HepG2 (cell line): ENCODE measurements around the gene NSMCE4A. TPM values are rescaled to one million over a fixed set of nuclear protein-coding genes. Genes with fewer than 3 reads are reported as not detected.

Experiments used
- ATAC-seq: fragments of 200-7000 bp; cut with Tn5 transposase; 3 replicates; pipeline ENCODE4 v1.9.1; 2020; ENCODE audit warnings: mild to moderate bottlenecking, moderate library complexity
- BruUV-seq: library from RNA; stranded (reverse); fragments of 400-500 nt; replicated peaks from 2 replicates; lab custom pipeline; 2021; lab: Mats Ljungman, UMichigan
- CTCF ChIA-PET: fragments of 300-600 bp; formaldehyde crosslinking; extraction: SDS; loops from one replicate; lab custom pipeline; 2021; ENCODE audit warnings: low total read pairs, inconsistent platforms, low intra/inter-chr PET ratio; lab: Yijun Ruan, JAX
- POLR2A ChIA-PET: fragments of 350-600 bp; sonication (Branson Sonifier 250); formaldehyde crosslinking; loops from one replicate; lab custom pipeline; 2020; ENCODE audit warnings: antibody characterized with exemption, inconsistent platforms; lab: Yijun Ruan, JAX
- DNase-seq: peaks from one replicate; pipeline ENCODE4 v3.0.0-alpha.2; 2015; ENCODE audit warnings: low spot score
- FAIRE-seq: peaks from 3 replicates; lab custom pipeline; 2011; peaks lifted over from hg19 to GRCh38; lab: Jason Lieb, UNC
- H2AFZ ChIP-seq: one replicate; pipeline ENCODE4 v1.6.1; 2011; ENCODE audit warnings: low read length, inconsistent platforms
- H3K27ac ChIP-seq: fragments of 300-600 bp; 3 replicates; pipeline ENCODE4 v1.8.0; 2011; ENCODE audit warnings: mixed run types, mild to moderate bottlenecking, mixed read lengths, low read length, inconsistent platforms; ENCODE audit not compliant: insufficient read depth; ENCODE audit errors: extremely low read length
- H3K27me3 ChIP-seq, 2 experiments: fragments of 200-600 bp in 1 of 2; 2 replicates in 1 of 2; 3 replicates in 1 of 2; pipeline versions ENCODE4 v1.6.0 to v1.8.0; 2011; ENCODE audit warnings: low read length in 2 of 2, mild to moderate bottlenecking in 2 of 2, moderate library complexity in 2 of 2, inconsistent platforms in 1 of 2; ENCODE audit not compliant: insufficient read depth in 2 of 2, control insufficient read depth in 1 of 2
- H3K36me3 ChIP-seq, 2 experiments: fragments of 200-600 bp in 1 of 2; replicated peaks in 1 of 2; 2 replicates in 1 of 2; 3 replicates in 1 of 2; pipeline versions ENCODE4 v1.5.1 to v1.8.0; 2011; ENCODE audit warnings: low read length in 2 of 2, inconsistent platforms in 1 of 2; ENCODE audit not compliant: insufficient read depth in 2 of 2, control insufficient read depth in 1 of 2
- H3K4me1 ChIP-seq: 2 replicates; pipeline ENCODE4 v1.5.1; 2012; ENCODE audit warnings: low read length, inconsistent platforms; ENCODE audit not compliant: insufficient read depth
- H3K4me2 ChIP-seq: 2 replicates; pipeline ENCODE4 v1.6.0; 2011; ENCODE audit warnings: low read depth, low read length, inconsistent platforms
- H3K4me3 ChIP-seq, 3 experiments: fragments of 200-600 bp in 1 of 3; sonication (generic), shearing (Covaris generic) in 1 of 3; replicated peaks in 1 of 3; 2 replicates each; pipeline ENCODE4 v1.5.1; 2011 to 2016; ENCODE audit warnings: low read length in 3 of 3, inconsistent platforms in 2 of 3, low read depth in 2 of 3, mild to moderate bottlenecking in 2 of 3, control low read depth in 1 of 3, mixed read lengths in 1 of 3; ENCODE audit not compliant: insufficient read depth in 1 of 3
- H3K79me2 ChIP-seq: one replicate; pipeline ENCODE4 v1.6.1; 2011; ENCODE audit warnings: low read length, inconsistent platforms; ENCODE audit not compliant: insufficient read depth
- H3K9ac ChIP-seq: 2 replicates; pipeline ENCODE4 v1.6.0; 2011; ENCODE audit warnings: mild to moderate bottlenecking, low read depth, low read length, inconsistent platforms; ENCODE audit not compliant: insufficient read depth
- H3K9me3 ChIP-seq: 2 replicates; pipeline ENCODE4 v1.5.1; 2012; ENCODE audit warnings: mild to moderate bottlenecking, low read length
- H4K20me1 ChIP-seq: 2 replicates; pipeline ENCODE4 v1.6.0; 2011; ENCODE audit warnings: inconsistent platforms, mild to moderate bottlenecking, low read length, moderate library complexity; ENCODE audit not compliant: insufficient read depth
- CBFB ChIP-seq: sonication (generic); formaldehyde crosslinking; IDR thresholded peaks from 2 replicates; pipeline ENCODE4 v1.4.0; 2020; ENCODE audit warnings: missing genetic modification reagents
- HDAC2 ChIP-seq: sonication (generic); formaldehyde crosslinking; IDR thresholded peaks from 2 replicates; pipeline ENCODE4 v1.4.0; 2020; ENCODE audit warnings: missing genetic modification reagents
- HNF4A ChIP-seq: sonication (generic); formaldehyde crosslinking; IDR thresholded peaks from 2 replicates; pipeline ENCODE4 v1.4.0; 2020; ENCODE audit warnings: missing genetic modification reagents
- HNF4G ChIP-seq, 2 experiments: sonication (generic) in 1 of 2; formaldehyde crosslinking in 1 of 2; IDR thresholded peaks; 2 replicates each; pipeline versions ENCODE4 v1.4.0 to v1.6.1; 2011 to 2020; ENCODE audit warnings: borderline replicate concordance in 2 of 2, low read depth in 2 of 2, mild to moderate bottlenecking in 2 of 2, low read length in 1 of 2, missing genetic modification reagents in 1 of 2, moderate library complexity in 1 of 2
- IKZF4 ChIP-seq: sonication (generic); formaldehyde crosslinking; IDR thresholded peaks from 2 replicates; pipeline ENCODE4 v1.5.1; 2020; ENCODE audit warnings: borderline replicate concordance, mild to moderate bottlenecking, low read depth, missing genetic modification reagents; ENCODE audit errors: not compliant biosample characterization
- PAXIP1 ChIP-seq: sonication (generic); formaldehyde crosslinking; conservative IDR thresholded peaks from 2 replicates; pipeline ENCODE4 v1.4.0; 2020; ENCODE audit warnings: mild to moderate bottlenecking, missing genetic modification reagents, moderate library complexity
- UBTF ChIP-seq: sonication (generic); formaldehyde crosslinking; IDR thresholded peaks from 2 replicates; pipeline ENCODE4 v1.4.0; 2020; ENCODE audit warnings: mild to moderate bottlenecking, missing genetic modification reagents
- ZFX ChIP-seq: sonication (generic); formaldehyde crosslinking; IDR thresholded peaks from 2 replicates; pipeline ENCODE4 v1.4.0; 2020; ENCODE audit warnings: mild to moderate bottlenecking, low read depth, missing genetic modification reagents, moderate library complexity
- ZMYM4 ChIP-seq: sonication (generic); formaldehyde crosslinking; IDR thresholded peaks from 2 replicates; pipeline ENCODE4 v1.8.1; 2023; ENCODE audit warnings: mild to moderate bottlenecking, missing genetic modification reagents
- ZNF383 ChIP-seq: sonication (generic); formaldehyde crosslinking; IDR thresholded peaks from 2 replicates; pipeline ENCODE4 v1.4.0; 2020; ENCODE audit warnings: missing genetic modification reagents, mild to moderate bottlenecking, borderline replicate concordance
- WGBS: methylation state at CpG from one replicate; pipeline ENCODE4 v1.1.6; 2017; ENCODE audit warnings: low lambda C conversion rate; 5-methylcytosine and 5-hydroxymethylcytosine counted together
- in situ Hi-C: cut with HindIII; loops from 2 replicates; pipeline ENCODE4 v1.10.0; 2017; ENCODE audit warnings: low pct_unique_long_range_greater_than_20kb; ENCODE audit not compliant: extremely low pct_ligation_motif_present
- intact Hi-C: fragments of 100-400 bp; cut with micrococcal nuclease; formaldehyde crosslinking; loops from one replicate; pipeline ENCODE4 v1.10.0; 2022; ENCODE audit not compliant: unreplicated experiment
- polyA plus RNA-seq, 8 experiments: library from polyadenylated mRNA; depleted of rRNA in 3 of 8; stranded (reverse) in 7 of 8; unstranded in 1 of 8; fragments of >200 nt; fragmentation: Illumina TruSeq in 4 of 8; extraction: Trizol in 4 of 8; gene quantifications; 2 replicates each; pipeline versions ENCODE4 v1.2.1 to v1.2.3, GENCODE V29; 2011 to 2016; ENCODE audit warnings: low read depth in 4 of 8, missing spikeins in 1 of 8, mixed read lengths in 1 of 8; ENCODE audit not compliant: insufficient read depth in 1 of 8
- total RNA-seq, 5 experiments: library from RNA; depleted of rRNA; stranded (reverse); fragments of >200 nt; fragmentation: Illumina TruSeq; extraction: Trizol; gene quantifications; 2 replicates each; pipeline ENCODE4 v1.2.3, GENCODE V29; 2016; ENCODE audit warnings: low read depth in 1 of 5

NSMCE4A gene
- total and polyA plus RNA-seq, 2 of the 13 experiments (the other 11 are each of a cell fraction or from before 2014, with no cell fraction given) = 61.1 to 91.6 TPM

GRCh38 chr10:121983852-121984251 lies 8.8 kb upstream of the NSMCE4A start:
- Histone ChIP-seq H3K9ac (no peak overlapping the region), H3K36me3 (no peaks in the 10 kb centered on the region), H3K4me3 (no peak overlapping the region), H3K27ac (no peak overlapping the region), H2AFZ (no peak overlapping the region), H3K79me2 (no peaks in the 10 kb centered on the region), H3K9me3 (peaks cover 10% of the 10 kb centered on the region), H3K4me1 (peaks cover 25% of the 10 kb centered on the region), H3K27me3 (no peaks in the 10 kb centered on the region), H4K20me1 (no peaks in the 10 kb centered on the region), H3K4me2 (peak overlapping the region; percentile 45; the same call in 1 of the 2 replicates)
- in situ Hi-C loops = no loop called here
- POLR2A ChIA-PET = no interaction called here
- intact Hi-C loops = no loop called here
- DNase-seq = no peak
- FAIRE-seq = no peak
- CTCF ChIA-PET = no interaction called here
- TF ChIP-seq HDAC2 (peak; percentile 23; the same call in 1 of the 2 replicates), UBTF (CRISPR knock-in tag) (peak; percentile 35; the same call in 1 of the 2 replicates), HNF4A (CRISPR knock-in tag) (peak; percentile 90), CBFB (CRISPR knock-in tag) (no peak), HNF4G (IDR thresholded peaks at IDR 0.05; ENCODE audit: borderline replicate concordance, low read depth, low read length) (peak; percentile 49; the same call in 1 of the 2 replicates), HNF4G (CRISPR knock-in tag; IDR thresholded peaks at IDR 0.05; ENCODE audit: borderline replicate concordance, low read depth) (no peak), IKZF4 (no peak), ZFX (peak; percentile 23; the same call in 1 of the 2 replicates), ZNF383 (no peak), PAXIP1 (CRISPR knock-in tag) (0 out of 2 replicates have a peak, but pooled peaks have one; percentile 16), ZMYM4 (CRISPR knock-in tag) (0 out of 2 replicates have a peak, but pooled peaks have one; percentile 26)
- 29% methylated on average over 5 of the region's 5 CpGs for WGBS
- no TSS peak for BruUV-seq
- ATAC-seq = peak; percentile 56
